ENCODE data around the gene CLN6. TPM values are rescaled to one million over a fixed set of nuclear protein-coding genes. Genes with fewer than 3 reads are reported as not detected.
"Not testable (repeated sequence)": the region's sequence is repeated elsewhere in the genome, so short reads cannot be mapped to it uniquely, and the experiment has no call there.

Gene CLN6
- polyA plus RNA-seq, 12 donors, result 13.9 to 38.4 (median 17.9) TPM; not detected in 1

- no peak for DNase-seq
Measured at GRCh38 chr15:68259883-68260282, 30.4 kb upstream of the CLN6 start.

GRCh38 chr15:68258692-68259091 is 29.2 kb upstream of the CLN6 start:
- DNase-seq, result no peak

GRCh38 chr15:68256675-68257450 is 27.3 kb upstream of the CLN6 start:
- DNase-seq, result peak; percentile 69

GRCh38 chr15:68252925-68253534 is 23.5 kb upstream of the CLN6 start:
- DNase-seq, result peak; percentile 63

- no peak for DNase-seq
Measured at GRCh38 chr15:68249058-68249713, 19.7 kb upstream of the CLN6 start.

GRCh38 chr15:68244235-68244634 is 14.7 kb upstream of the CLN6 start:
- DNase-seq, result no peak

GRCh38 chr15:68241088-68241935 is 11.8 kb upstream of the CLN6 start:
- DNase-seq, result no peak

GRCh38 chr15:68239025-68239424 is 9.5 kb upstream of the CLN6 start:
- DNase-seq, result no peak

GRCh38 chr15:68235022-68235421 is 5.5 kb upstream of the CLN6 start:
- no peak for DNase-seq

- DNase-seq, result not testable (repeated sequence)
Measured at GRCh38 chr15:68234520-68234919, 5.0 kb upstream of the CLN6 start.

- DNase-seq, result no peak
Measured at GRCh38 chr15:68234060-68234459, 4.5 kb upstream of the CLN6 start.

- no peak for DNase-seq
Measured at GRCh38 chr15:68232937-68233336, 3.4 kb upstream of the CLN6 start.

GRCh38 chr15:68232449-68232848 is 2.9 kb upstream of the CLN6 start:
- no peak for DNase-seq

GRCh38 chr15:68231102-68231818 is 1.7 kb upstream of the CLN6 start:
- DNase-seq, result no peak

GRCh38 chr15:68230157-68231100 is 901 bp upstream of the CLN6 start:
- no peak for DNase-seq

- no peak for DNase-seq
Measured at GRCh38 chr15:68228971-68229385, 550 bp downstream of the CLN6 start.

- no peak for DNase-seq
Measured at GRCh38 chr15:68228143-68228970, 1.2 kb downstream of the CLN6 start.

- no peak for DNase-seq
Measured at GRCh38 chr15:68227643-68228142, 1.8 kb downstream of the CLN6 start.

- not testable (repeated sequence) for DNase-seq
Measured at GRCh38 chr15:68225442-68225841, 4.1 kb downstream of the CLN6 start.
